Astrocyte (in vitro differentiated cells and primary cell): Measurements from ENCODE around the gene SPRING1. TPM values are rescaled to one million over a fixed set of nuclear protein-coding genes. Genes with fewer than 3 reads are reported as not detected.

Experiments used
- DNase-seq: peaks from one replicate; pipeline ENCODE4 v3.0.0-alpha.2; 2010; ENCODE audit warnings: low read depth
- FAIRE-seq: peaks from 2 replicates; lab custom pipeline; 2011; peaks lifted over from hg19 to GRCh38; lab: Jason Lieb, UNC
- H2AFZ ChIP-seq: 2 replicates; pipeline ENCODE4 v1.6.0; 2012; ENCODE audit warnings: low read depth, low read length, inconsistent platforms
- H3K27ac ChIP-seq: 2 replicates; pipeline ENCODE4 v1.5.1; 2011; ENCODE audit warnings: low read depth, low read length, inconsistent platforms
- H3K27me3 ChIP-seq: 2 replicates; pipeline ENCODE4 v1.6.0; 2011; ENCODE audit warnings: low read length, inconsistent platforms; ENCODE audit not compliant: insufficient read depth
- H3K36me3 ChIP-seq: 2 replicates; pipeline ENCODE4 v1.5.1; 2011; ENCODE audit warnings: low read length, inconsistent platforms; ENCODE audit not compliant: insufficient read depth
- H3K4me1 ChIP-seq: 2 replicates; pipeline ENCODE4 v1.5.1; 2011; ENCODE audit warnings: low read length, inconsistent platforms; ENCODE audit not compliant: insufficient read depth
- H3K4me2 ChIP-seq: 2 replicates; pipeline ENCODE4 v1.6.0; 2012; ENCODE audit warnings: low read length, inconsistent platforms
- H3K4me3 ChIP-seq: 2 replicates; pipeline ENCODE4 v1.5.1; 2011; ENCODE audit warnings: low read depth, mild to moderate bottlenecking, low read length, inconsistent platforms; ENCODE audit not compliant: insufficient read depth
- H3K79me2 ChIP-seq: 2 replicates; pipeline ENCODE4 v1.6.0; 2012; ENCODE audit warnings: mild to moderate bottlenecking, low read length, inconsistent platforms; ENCODE audit not compliant: insufficient read depth
- H3K9ac ChIP-seq: 2 replicates; pipeline ENCODE4 v1.6.0; 2012; ENCODE audit warnings: mild to moderate bottlenecking, low read length, inconsistent platforms
- H3K9me3 ChIP-seq: 2 replicates; pipeline ENCODE4 v1.5.1; 2012; ENCODE audit warnings: low read depth, mild to moderate bottlenecking, low read length, inconsistent platforms; ENCODE audit not compliant: insufficient read depth
- H4K20me1 ChIP-seq: 2 replicates; pipeline ENCODE4 v1.6.0; 2012; ENCODE audit warnings: low read length, inconsistent platforms; ENCODE audit not compliant: insufficient read depth
- H3K27ac Mint-ChIP-seq: one replicate; pipeline ENCODE4 v1.8.0; 2021; ENCODE audit warnings: mild to moderate bottlenecking, mixed read lengths; ENCODE audit not compliant: unreplicated experiment
- H3K27me3 Mint-ChIP-seq: one replicate; pipeline ENCODE4 v1.8.0; 2021; ENCODE audit warnings: low read depth, mixed read lengths; ENCODE audit not compliant: unreplicated experiment
- H3K36me3 Mint-ChIP-seq: one replicate; pipeline ENCODE4 v1.8.0; 2021; ENCODE audit warnings: low read depth, mixed read lengths; ENCODE audit not compliant: unreplicated experiment
- H3K4me1 Mint-ChIP-seq: one replicate; pipeline ENCODE4 v1.8.0; 2021; ENCODE audit warnings: low read depth, mixed read lengths; ENCODE audit not compliant: unreplicated experiment
- H3K4me3 Mint-ChIP-seq: one replicate; pipeline ENCODE4 v1.8.0; 2021; ENCODE audit warnings: mild to moderate bottlenecking, moderate library complexity, mixed read lengths; ENCODE audit not compliant: unreplicated experiment
- H3K9me3 Mint-ChIP-seq: one replicate; pipeline ENCODE4 v1.8.0; 2021; ENCODE audit warnings: mild to moderate bottlenecking, mixed read lengths; ENCODE audit not compliant: unreplicated experiment
- CTCF ChIP-seq: IDR thresholded peaks from 2 replicates; pipeline ENCODE4 v1.5.1; 2011; ENCODE audit warnings: low read depth, mild to moderate bottlenecking, inconsistent platforms, low read length, moderate library complexity; ENCODE audit not compliant: insufficient read depth
- EZH2 ChIP-seq: IDR thresholded peaks from 2 replicates; pipeline ENCODE4 v1.6.1; 2012; ENCODE audit warnings: mild to moderate bottlenecking, low read length, inconsistent platforms; ENCODE audit not compliant: insufficient read depth
- total RNA-seq: library from RNA; stranded (reverse); gene quantifications from 2 replicates; pipeline ENCODE4 v1.2.1, GENCODE V29; 2021

SPRING1 gene
- total RNA-seq, 1 donor from 2014 or later = 54.2 TPM

DNA sequence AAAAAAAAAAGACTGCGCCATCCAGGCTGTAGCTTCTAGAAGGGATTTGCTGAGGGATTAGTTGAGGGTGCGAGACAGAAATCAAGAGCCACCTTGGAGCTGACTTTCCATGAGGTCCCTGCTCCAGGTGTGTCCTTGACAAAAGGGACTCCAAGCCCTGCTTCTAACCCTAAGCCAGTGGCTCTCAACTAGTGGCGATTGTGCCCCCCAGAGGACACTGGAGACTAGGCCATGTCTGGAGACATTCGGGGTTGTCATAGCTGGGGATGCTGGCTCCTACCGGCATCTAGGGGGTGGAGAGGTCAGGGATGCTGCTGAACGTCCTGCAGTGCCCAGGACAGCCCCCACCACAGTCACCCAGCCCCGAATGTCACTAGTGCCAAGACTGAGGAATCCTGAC lies 40.6 kb downstream of the SPRING1 start:
- DNase-seq (no peak), FAIRE-seq (no peak)
- no peak overlapping the region for H3K27ac Mint-ChIP-seq
- no peak overlapping the region for H3K4me2 ChIP-seq
- no peak overlapping the region for H2AFZ ChIP-seq
- peaks cover 37% of the 10 kb centered on the region for H3K27me3 ChIP-seq
- no peaks in the 10 kb centered on the region for H4K20me1 ChIP-seq
- no peak overlapping the region for H3K27ac ChIP-seq
- TF ChIP-seq CTCF (peak; percentile 8), EZH2 (no peak)
- peaks cover 3% of the 10 kb centered on the region for H3K4me1 Mint-ChIP-seq
- peaks cover 4% of the 10 kb centered on the region for H3K4me1 ChIP-seq
- no peak overlapping the region for H3K9ac ChIP-seq
- H3K36me3 Mint-ChIP-seq = no peaks in the 10 kb centered on the region
- no peaks in the 10 kb centered on the region for H3K9me3 Mint-ChIP-seq
- no peak overlapping the region for H3K4me3 Mint-ChIP-seq
- no peaks in the 10 kb centered on the region for H3K9me3 ChIP-seq
- H3K79me2 ChIP-seq = no peaks in the 10 kb centered on the region
- no peaks in the 10 kb centered on the region for H3K36me3 ChIP-seq
- H3K27me3 Mint-ChIP-seq = peaks cover 39% of the 10 kb centered on the region
- H3K4me3 ChIP-seq = no peak overlapping the region

DNA sequence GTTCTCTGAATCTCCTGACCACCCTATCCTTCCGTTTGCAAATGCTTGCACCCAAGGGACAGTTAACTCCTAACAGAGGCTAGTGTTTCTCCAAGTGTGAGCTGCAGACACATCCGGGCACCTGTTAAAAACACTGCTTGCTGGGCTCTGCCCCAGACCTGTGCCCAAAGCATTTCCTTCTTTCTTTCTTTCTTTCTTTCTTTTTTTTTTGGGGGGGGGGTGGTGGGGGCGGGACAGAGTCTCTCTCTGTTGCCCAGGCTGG lies 42.5 kb downstream of the SPRING1 start:
- H3K4me3 Mint-ChIP-seq = no peak overlapping the region
- H3K79me2 ChIP-seq = no peaks in the 10 kb centered on the region
- H3K27ac ChIP-seq = no peak overlapping the region
- H3K4me2 ChIP-seq = no peak overlapping the region
- no peak overlapping the region for H3K9ac ChIP-seq
- H4K20me1 ChIP-seq = no peaks in the 10 kb centered on the region
- FAIRE-seq = no peak
- no peak overlapping the region for H2AFZ ChIP-seq
- H3K4me3 ChIP-seq = no peak overlapping the region
- peaks cover 3% of the 10 kb centered on the region for H3K4me1 Mint-ChIP-seq
- H3K4me1 ChIP-seq = peaks cover 4% of the 10 kb centered on the region
- H3K9me3 ChIP-seq = no peaks in the 10 kb centered on the region
- DNase-seq = no peak
- no peak overlapping the region for H3K27ac Mint-ChIP-seq
- TF ChIP-seq EZH2 = no peak
- TF ChIP-seq CTCF = no peak
- peaks cover 48% of the 10 kb centered on the region for H3K27me3 Mint-ChIP-seq
- no peaks in the 10 kb centered on the region for H3K36me3 ChIP-seq
- H3K36me3 Mint-ChIP-seq = no peaks in the 10 kb centered on the region
- H3K9me3 Mint-ChIP-seq = no peaks in the 10 kb centered on the region
- peaks cover 48% of the 10 kb centered on the region for H3K27me3 ChIP-seq

DNA sequence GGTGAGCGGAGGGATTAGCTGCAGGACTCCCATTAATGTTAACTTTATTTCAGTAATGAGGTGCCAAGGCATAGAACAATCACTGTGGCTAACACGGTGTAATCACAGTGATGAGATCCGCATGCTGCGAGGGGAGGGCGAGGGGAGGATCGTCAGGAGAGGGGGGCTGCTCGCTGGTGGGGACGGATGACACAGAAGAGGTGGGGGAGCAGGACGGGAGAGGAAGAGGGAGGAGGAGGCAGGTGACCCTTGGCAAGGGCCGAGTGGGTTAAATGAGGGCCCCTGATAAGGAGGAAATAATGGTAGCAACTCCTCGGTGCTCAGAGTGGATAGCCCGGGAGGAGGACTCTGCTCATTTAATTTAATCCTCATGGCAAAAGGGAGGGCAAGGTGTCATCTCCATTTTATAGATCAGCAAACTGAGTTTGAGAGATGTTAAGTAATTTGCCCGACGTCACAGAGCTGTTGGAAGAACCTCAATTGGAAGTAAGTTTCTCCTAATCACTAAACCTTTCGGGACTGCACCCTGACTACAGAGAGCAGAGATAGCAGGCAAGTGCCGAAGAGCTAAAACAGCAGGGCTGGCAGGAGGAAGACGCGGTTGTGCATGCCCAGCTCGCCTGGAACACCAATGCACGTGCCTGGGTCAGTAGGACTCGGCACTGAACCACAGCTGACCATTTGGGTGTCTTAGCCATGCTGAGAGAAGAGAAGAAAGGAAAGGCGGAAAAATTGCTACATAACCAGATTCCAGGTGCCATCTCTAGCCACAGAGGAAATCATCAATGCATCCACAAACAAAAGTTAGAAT lies 43.0 kb downstream of the SPRING1 start:
- FAIRE-seq (no peak), DNase-seq (no peak)
- TF ChIP-seq CTCF (no peak), EZH2 (no peak)
- Mint-ChIP-seq H3K4me1 (peaks cover 3% of the 10 kb centered on the region), H3K4me3 (no peak overlapping the region), H3K27me3 (peaks cover 52% of the 10 kb centered on the region), H3K9me3 (no peaks in the 10 kb centered on the region), H3K36me3 (no peaks in the 10 kb centered on the region), H3K27ac (no peak overlapping the region)
- Histone ChIP-seq H3K36me3 (no peaks in the 10 kb centered on the region), H3K27ac (no peak overlapping the region), H3K79me2 (no peaks in the 10 kb centered on the region), H3K4me2 (no peak overlapping the region), H4K20me1 (no peaks in the 10 kb centered on the region), H3K9ac (no peak overlapping the region), H2AFZ (no peak overlapping the region), H3K4me1 (peaks cover 4% of the 10 kb centered on the region), H3K4me3 (no peak overlapping the region), H3K9me3 (no peaks in the 10 kb centered on the region), H3K27me3 (peaks cover 54% of the 10 kb centered on the region)
